Measurements from ENCODE around the gene ANKRD13A. TPM values are rescaled to one million over a fixed set of nuclear protein-coding genes. Genes with fewer than 3 reads are reported as not detected.

The ANKRD13A gene
- polyA plus RNA-seq, 1 of the 3 experiments (the other 2 are of a cell fraction): 42.8 TPM

GRCh38 chr12:109961612-109962011, 37.6 kb upstream of the ANKRD13A start:
- no peaks in the 10 kb centered on the region for H3K79me2 ChIP-seq (ENCODE audit: insufficient read depth)
- H3K4me2 ChIP-seq: no peak overlapping the region
- POLR2A ChIA-PET: no interaction called here
- no peak for DNase-seq
- peaks cover 3% of the 10 kb centered on the region for H3F3A ChIP-seq (replicated peaks; ENCODE audit: insufficient read depth)
- no peaks in the 10 kb centered on the region for H3K27me3 ChIP-seq (ENCODE audit: insufficient read depth)
- no peaks in the 10 kb centered on the region for H3K9me3 ChIP-seq
- no peak overlapping the region for H3K9ac ChIP-seq
- WGBS (ENCODE audit: low lambda C conversion rate): 92% methylated on average over 6 of the region's 6 CpGs
- TF ChIP-seq RXRA (IDR thresholded peaks at IDR 0.05; ENCODE audit: borderline replicate concordance, low read depth): no peak
- TF ChIP-seq TEAD4 (IDR thresholded peaks at IDR 0.05; ENCODE audit: borderline replicate concordance, insufficient read depth): no peak
- TF ChIP-seq, protein P1, sequence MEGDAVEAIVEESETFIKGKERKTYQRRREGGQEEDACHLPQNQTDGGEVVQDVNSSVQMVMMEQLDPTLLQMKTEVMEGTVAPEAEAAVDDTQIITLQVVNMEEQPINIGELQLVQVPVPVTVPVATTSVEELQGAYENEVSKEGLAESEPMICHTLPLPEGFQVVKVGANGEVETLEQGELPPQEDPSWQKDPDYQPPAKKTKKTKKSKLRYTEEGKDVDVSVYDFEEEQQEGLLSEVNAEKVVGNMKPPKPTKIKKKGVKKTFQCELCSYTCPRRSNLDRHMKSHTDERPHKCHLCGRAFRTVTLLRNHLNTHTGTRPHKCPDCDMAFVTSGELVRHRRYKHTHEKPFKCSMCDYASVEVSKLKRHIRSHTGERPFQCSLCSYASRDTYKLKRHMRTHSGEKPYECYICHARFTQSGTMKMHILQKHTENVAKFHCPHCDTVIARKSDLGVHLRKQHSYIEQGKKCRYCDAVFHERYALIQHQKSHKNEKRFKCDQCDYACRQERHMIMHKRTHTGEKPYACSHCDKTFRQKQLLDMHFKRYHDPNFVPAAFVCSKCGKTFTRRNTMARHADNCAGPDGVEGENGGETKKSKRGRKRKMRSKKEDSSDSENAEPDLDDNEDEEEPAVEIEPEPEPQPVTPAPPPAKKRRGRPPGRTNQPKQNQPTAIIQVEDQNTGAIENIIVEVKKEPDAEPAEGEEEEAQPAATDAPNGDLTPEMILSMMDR (IDR thresholded peaks at IDR 0.05): no peak
- no peak for TF ChIP-seq NFIC (IDR thresholded peaks at IDR 0.05; ENCODE audit: borderline replicate concordance)
- TF ChIP-seq USF1 (IDR thresholded peaks at IDR 0.05; ENCODE audit: borderline replicate concordance, low read depth): no peak
- no peak for TF ChIP-seq RFX5 (IDR thresholded peaks at IDR 0.05; ENCODE audit: low read length)
- no peak for TF ChIP-seq SMC3 (IDR thresholded peaks at IDR 0.05; ENCODE audit: low read depth, low read length)
- TF ChIP-seq RAD21 (IDR thresholded peaks at IDR 0.05; ENCODE audit: low read length): no peak
- no peak for TF ChIP-seq FOXJ3 (CRISPR knock-in tag; IDR thresholded peaks at IDR 0.05)
- no peak for TF ChIP-seq MEF2A (IDR thresholded peaks at IDR 0.05; ENCODE audit: borderline replicate concordance, low read depth)
- TF ChIP-seq, protein P2, sequence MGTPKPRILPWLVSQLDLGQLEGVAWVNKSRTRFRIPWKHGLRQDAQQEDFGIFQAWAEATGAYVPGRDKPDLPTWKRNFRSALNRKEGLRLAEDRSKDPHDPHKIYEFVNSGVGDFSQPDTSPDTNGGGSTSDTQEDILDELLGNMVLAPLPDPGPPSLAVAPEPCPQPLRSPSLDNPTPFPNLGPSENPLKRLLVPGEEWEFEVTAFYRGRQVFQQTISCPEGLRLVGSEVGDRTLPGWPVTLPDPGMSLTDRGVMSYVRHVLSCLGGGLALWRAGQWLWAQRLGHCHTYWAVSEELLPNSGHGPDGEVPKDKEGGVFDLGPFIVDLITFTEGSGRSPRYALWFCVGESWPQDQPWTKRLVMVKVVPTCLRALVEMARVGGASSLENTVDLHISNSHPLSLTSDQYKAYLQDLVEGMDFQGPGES (IDR thresholded peaks at IDR 0.05; ENCODE audit: low read depth, low read length): no peak
- TF ChIP-seq FOXM1 (IDR thresholded peaks at IDR 0.05; ENCODE audit: low read depth): no peak
- no peak for TF ChIP-seq EZH2phosphoT487 (IDR thresholded peaks at IDR 0.05; ENCODE audit: borderline replicate concordance, low read depth)
- TF ChIP-seq POLR2AphosphoS5 (IDR thresholded peaks at IDR 0.05; ENCODE audit: low read depth, low read length): no peak
- no peaks in the 10 kb centered on the region for H3K4me1 ChIP-seq (ENCODE audit: control insufficient read depth in 1 of 2, insufficient read depth in 2 of 2, low read depth in 1 of 2, low read length in 1 of 2)
- no peak overlapping the region for H3K27ac ChIP-seq (ENCODE audit: low read depth in 2 of 2, low read length in 1 of 2)
- H2AFZ ChIP-seq (ENCODE audit: low read depth): no peak overlapping the region
- H3K4me3 ChIP-seq (ENCODE audit: low read depth in 2 of 2, low read length in 1 of 2): no peak overlapping the region
- H3K9me2 ChIP-seq: no peaks in the 10 kb centered on the region
- CTCF ChIA-PET: interaction anchor here (1.1 to 1.4 kb wide), 2 partner anchors 10 to 21 kb away, joined by 3 read pairs; no protein-coding TSS in a partner anchor
- peaks cover 35 to 53% of the 10 kb centered on the region in 2 experiments for H3K36me3 ChIP-seq (replicated peaks in 1 of 2; ENCODE audit: control insufficient read depth in 1 of 2, insufficient read depth in 2 of 2, low read length in 1 of 2)
- no peaks in the 10 kb centered on the region for H4K20me1 ChIP-seq (ENCODE audit: insufficient read depth)

- no peaks in the 10 kb centered on the region for H3K9me2 ChIP-seq
- no peaks in the 10 kb centered on the region for H3K27me3 ChIP-seq (ENCODE audit: insufficient read depth)
- ChIA-PET CTCF (no interaction called here), POLR2A (no interaction called here)
- H3K36me3 ChIP-seq (replicated peaks in 1 of 2; ENCODE audit: control insufficient read depth in 1 of 2, insufficient read depth in 2 of 2, low read length in 1 of 2): peaks cover 41 to 58% of the 10 kb centered on the region in 2 experiments
- no peaks in the 10 kb centered on the region for H3K79me2 ChIP-seq (ENCODE audit: insufficient read depth)
- H3K4me1 ChIP-seq (ENCODE audit: control insufficient read depth in 1 of 2, insufficient read depth in 2 of 2, low read depth in 1 of 2, low read length in 1 of 2): no peaks in the 10 kb centered on the region
- H3K4me2 ChIP-seq: no peak overlapping the region
- peaks cover 6% of the 10 kb centered on the region for H3F3A ChIP-seq (replicated peaks; ENCODE audit: insufficient read depth)
- 81% methylated on average over 3 of the region's 3 CpGs for WGBS (ENCODE audit: low lambda C conversion rate)
- DNase-seq: no peak
- no peak overlapping the region for H2AFZ ChIP-seq (ENCODE audit: low read depth)
- H3K4me3 ChIP-seq (ENCODE audit: low read depth in 2 of 2, low read length in 1 of 2): no peak overlapping the region
- no peaks in the 10 kb centered on the region for H4K20me1 ChIP-seq (ENCODE audit: insufficient read depth)
- no peaks in the 10 kb centered on the region for H3K9me3 ChIP-seq
- no peak overlapping the region for H3K27ac ChIP-seq (ENCODE audit: low read depth in 2 of 2, low read length in 1 of 2)
- H3K9ac ChIP-seq: no peak overlapping the region
- TF ChIP-seq TCF12 (IDR thresholded peaks at IDR 0.05) (no peak), RCOR1 (IDR thresholded peaks at IDR 0.05; ENCODE audit: low read length) (no peak), ELF1 (IDR thresholded peaks at IDR 0.05) (no peak), TEAD4 (IDR thresholded peaks at IDR 0.05; ENCODE audit: borderline replicate concordance, insufficient read depth) (no peak), MAX (IDR thresholded peaks at IDR 0.05; ENCODE audit: low read depth) (no peak), GABPA (IDR thresholded peaks at IDR 0.05; ENCODE audit: low read depth) (no peak)
Observed at GRCh38 chr12:109962398-109962797, 36.8 kb upstream of the ANKRD13A start.

Measured in SK-N-SH (cell line).